Measurements from ENCODE around the gene NMT1. TPM values are rescaled to one million over a fixed set of nuclear protein-coding genes. Genes with fewer than 3 reads are reported as not detected.

Gene NMT1
- total RNA-seq, 1 donor from 2014 or later = 114 TPM

GRCh38 chr17:45144199-45145034 lies 83.3 kb downstream of the NMT1 start:
- intact Hi-C loops (cut with micrococcal nuclease) = no loop called here
- DNase-seq (peak; percentile 84), ATAC-seq (peak; percentile 26)

DNA sequence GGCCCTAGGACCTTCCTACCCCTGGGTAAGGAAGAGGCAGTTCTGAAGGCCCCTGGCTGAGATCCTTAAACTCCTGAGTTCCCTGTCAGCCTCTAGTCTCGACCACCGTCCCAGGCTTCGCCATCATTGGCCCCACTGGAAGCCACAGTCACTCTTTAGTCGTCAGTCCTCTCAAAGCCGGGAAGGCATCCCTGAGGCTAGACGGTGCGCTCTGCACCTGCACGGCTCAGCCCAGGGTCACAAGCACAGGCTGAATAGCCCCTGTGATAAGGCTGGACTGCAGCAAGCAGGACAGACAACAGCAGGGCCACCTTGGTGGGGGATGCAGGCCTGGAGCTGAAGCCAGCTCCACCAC lies 83.9 kb downstream of the NMT1 start:
- DNase-seq (peak; percentile 38), ATAC-seq (no peak)
- intact Hi-C loops (cut with micrococcal nuclease) = no loop called here

DNA sequence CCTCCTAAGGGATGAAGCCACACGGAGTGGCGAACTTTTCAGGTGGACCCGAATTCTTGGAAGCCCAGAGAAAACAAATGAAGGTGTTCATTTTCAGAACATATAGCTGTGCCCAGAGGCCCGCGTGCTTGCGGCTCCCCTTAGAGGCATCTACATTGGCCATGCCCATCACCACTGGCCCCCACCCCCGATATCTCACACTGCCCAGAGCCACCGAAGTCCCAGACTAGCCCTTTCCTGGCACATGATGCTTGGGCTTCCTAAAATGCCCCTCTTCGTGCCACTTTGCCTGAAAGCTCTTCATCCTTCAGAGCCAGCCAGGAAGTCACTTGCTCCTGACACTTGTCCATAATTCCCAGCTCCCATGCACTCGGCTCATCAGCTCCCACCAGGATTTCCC lies 85.0 kb downstream of the NMT1 start:
- no peak for DNase-seq
- intact Hi-C loops (cut with micrococcal nuclease) = no loop called here
- ATAC-seq = no peak

GRCh38 chr17:45146592-45146889 lies 85.4 kb downstream of the NMT1 start:
- no peak for DNase-seq
- ATAC-seq = no peak
- intact Hi-C loops (cut with micrococcal nuclease) = no loop called here

GRCh38 chr17:45146890-45147580 lies 85.9 kb downstream of the NMT1 start:
- peak; percentile 5 for ATAC-seq
- no peak for DNase-seq
- intact Hi-C loops (cut with micrococcal nuclease) = no loop called here

DNA sequence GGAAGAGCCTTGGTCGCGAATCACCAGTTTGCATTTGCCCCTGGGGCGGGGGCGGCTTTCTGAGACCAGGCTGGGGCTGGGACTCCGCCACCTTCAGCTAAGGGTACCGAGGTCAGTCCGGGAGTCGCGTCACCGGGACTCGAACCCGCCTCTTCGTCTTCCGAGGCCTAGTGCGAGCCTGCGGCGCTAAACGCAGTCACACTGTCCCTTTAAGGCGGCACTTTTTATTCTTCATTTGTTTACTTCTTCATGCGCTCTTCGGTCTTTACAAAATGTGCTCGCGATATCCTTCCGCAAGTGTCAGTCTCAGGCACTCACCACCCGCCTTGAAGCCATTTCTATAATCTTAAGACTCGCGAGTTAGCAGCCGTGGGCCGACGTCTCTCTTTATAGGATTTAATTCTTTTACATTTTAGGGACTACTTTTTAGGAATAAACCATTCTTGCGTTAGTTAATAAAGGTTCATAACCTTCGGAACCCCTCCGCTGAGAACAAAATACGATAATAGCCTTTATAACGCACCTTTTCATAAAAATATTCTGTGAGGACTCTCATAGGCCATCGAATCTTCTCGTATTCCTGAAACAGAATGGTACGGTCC lies 86.6 kb downstream of the NMT1 start:
- intact Hi-C loops (cut with micrococcal nuclease) = no loop called here
- DNase-seq (peak; percentile 88), ATAC-seq (peak; percentile 31)

GRCh38 chr17:45148183-45149036 lies 87.3 kb downstream of the NMT1 start, which contains the start of gene HEXIM1:
HEXIM1 (plus strand) TSS chr17:45148475; CDS start chr17:45149191, 716 bp downstream.
- ATAC-seq (peak; percentile 77), DNase-seq (peak; percentile 100)
- intact Hi-C loops (cut with micrococcal nuclease) = no loop called here

- intact Hi-C loops (cut with micrococcal nuclease) = no loop called here
- peak; percentile 69 for ATAC-seq
- DNase-seq = peak; percentile 93
Observed at GRCh38 chr17:45149037-45149668, 88.0 kb downstream of the NMT1 start.

- ATAC-seq (peak; percentile 8), DNase-seq (peak; percentile 77)
- intact Hi-C loops (cut with micrococcal nuclease) = no loop called here
Observed at GRCh38 chr17:45149669-45150664, 88.8 kb downstream of the NMT1 start.

DNA sequence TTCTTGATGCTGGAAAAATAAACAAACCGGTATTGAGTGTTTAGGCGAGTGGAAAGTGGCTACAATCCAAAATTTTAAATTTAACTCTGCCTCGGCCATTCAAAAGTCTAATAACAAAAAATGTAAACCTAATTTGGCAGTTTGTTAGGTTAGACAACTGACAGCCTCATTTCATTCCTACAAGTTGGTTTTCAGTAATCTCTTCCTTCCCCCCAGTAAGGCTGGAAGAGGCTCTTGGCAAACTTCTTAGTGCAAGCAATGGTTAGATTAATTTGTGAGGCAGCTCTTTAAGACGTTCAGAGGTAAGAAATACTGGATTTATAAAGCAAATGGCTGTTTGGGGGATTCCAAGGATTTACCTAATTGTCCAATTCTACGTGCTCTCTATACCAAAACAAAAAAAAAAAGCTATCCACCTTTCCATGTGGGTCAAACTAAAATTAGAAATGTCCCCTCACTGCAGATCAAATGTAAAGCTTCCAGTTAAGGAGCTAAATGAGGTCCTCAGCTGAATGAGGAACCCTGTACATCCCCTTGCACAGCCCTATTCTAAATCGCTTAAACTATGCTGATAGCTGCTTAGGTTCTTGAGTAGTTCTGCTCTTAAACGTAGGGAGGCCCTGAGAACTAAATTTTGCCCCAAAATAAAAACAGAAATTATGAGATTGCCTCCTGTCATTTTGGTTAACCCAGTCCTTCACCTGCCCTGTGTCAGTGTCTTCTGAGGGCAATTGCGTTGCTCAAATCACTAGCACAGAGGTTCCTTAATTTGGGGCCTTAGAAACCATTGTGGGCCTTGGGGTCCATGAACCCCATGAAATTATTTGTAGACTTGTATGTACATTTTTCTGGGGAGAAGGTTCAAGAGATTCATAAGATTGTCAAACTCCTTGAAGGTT lies 90.0 kb downstream of the NMT1 start:
- ATAC-seq (no peak), DNase-seq (no peak)
- intact Hi-C loops (cut with micrococcal nuclease) = no loop called here

- DNase-seq (no peak), ATAC-seq (no peak)
- intact Hi-C loops (cut with micrococcal nuclease) = no loop called here
Observed at GRCh38 chr17:45155029-45155428, 93.9 kb downstream of the NMT1 start.

DNA sequence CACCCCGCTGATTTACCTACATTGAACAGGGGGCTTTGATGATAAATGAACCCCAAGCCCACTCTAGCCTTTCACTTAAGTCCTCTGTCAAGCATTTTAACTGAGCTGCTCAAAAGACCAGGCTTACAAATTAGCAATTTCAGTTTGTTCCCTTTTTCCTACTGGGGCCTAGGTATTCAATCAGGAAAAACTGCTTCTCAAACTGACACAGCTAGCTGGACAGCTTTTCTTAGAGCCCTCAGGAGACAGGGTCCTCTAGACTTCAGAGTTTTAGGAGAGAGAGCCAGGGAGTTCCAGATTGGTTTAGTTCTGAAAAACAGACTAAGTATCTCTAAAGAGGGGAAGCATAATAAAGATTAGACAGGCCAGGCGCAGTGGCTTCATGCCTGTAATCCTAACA lies 94.4 kb downstream of the NMT1 start:
- no peak for DNase-seq
- no peak for ATAC-seq
- intact Hi-C loops (cut with micrococcal nuclease) = no loop called here

DNA sequence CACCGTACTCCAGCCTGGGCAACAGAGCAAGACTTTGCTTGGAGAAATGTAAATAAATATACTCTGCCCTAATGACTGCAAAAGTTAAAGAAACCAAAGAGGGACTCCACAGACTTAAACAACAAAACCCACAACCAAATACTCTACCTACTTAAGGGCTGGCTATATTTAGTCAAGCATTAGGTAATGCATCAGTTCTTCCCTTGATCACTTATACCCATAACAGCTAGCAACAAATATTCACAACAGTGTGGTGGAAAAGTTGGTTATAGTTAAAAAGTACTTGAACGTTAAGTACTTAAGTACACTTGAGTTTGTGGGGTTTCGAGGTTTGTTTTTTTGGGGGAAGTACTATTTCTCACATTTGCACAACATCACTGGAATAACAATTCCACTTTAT lies 95.1 kb downstream of the NMT1 start:
- DNase-seq = no peak
- intact Hi-C loops (cut with micrococcal nuclease) = no loop called here
- ATAC-seq = no peak

All from left ventricle myocardium superior (tissue), 1 donor.